LNCAP (cell line): Measurements from ENCODE around the gene UBE2F.

Source experiments
- TF ChIP-seq, protein P1 (sequence below): fragments of 450-650 bp; IDR thresholded peaks from 2 replicates; pipeline ENCODE4 v1.5.1; 2017; ENCODE audit warnings: mild to moderate bottlenecking

The UBE2F gene

GRCh38 chr2:237946423-237946822, 20.4 kb upstream of the UBE2F start:
- TF ChIP-seq, protein P1, sequence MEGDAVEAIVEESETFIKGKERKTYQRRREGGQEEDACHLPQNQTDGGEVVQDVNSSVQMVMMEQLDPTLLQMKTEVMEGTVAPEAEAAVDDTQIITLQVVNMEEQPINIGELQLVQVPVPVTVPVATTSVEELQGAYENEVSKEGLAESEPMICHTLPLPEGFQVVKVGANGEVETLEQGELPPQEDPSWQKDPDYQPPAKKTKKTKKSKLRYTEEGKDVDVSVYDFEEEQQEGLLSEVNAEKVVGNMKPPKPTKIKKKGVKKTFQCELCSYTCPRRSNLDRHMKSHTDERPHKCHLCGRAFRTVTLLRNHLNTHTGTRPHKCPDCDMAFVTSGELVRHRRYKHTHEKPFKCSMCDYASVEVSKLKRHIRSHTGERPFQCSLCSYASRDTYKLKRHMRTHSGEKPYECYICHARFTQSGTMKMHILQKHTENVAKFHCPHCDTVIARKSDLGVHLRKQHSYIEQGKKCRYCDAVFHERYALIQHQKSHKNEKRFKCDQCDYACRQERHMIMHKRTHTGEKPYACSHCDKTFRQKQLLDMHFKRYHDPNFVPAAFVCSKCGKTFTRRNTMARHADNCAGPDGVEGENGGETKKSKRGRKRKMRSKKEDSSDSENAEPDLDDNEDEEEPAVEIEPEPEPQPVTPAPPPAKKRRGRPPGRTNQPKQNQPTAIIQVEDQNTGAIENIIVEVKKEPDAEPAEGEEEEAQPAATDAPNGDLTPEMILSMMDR: no peak

DNA sequence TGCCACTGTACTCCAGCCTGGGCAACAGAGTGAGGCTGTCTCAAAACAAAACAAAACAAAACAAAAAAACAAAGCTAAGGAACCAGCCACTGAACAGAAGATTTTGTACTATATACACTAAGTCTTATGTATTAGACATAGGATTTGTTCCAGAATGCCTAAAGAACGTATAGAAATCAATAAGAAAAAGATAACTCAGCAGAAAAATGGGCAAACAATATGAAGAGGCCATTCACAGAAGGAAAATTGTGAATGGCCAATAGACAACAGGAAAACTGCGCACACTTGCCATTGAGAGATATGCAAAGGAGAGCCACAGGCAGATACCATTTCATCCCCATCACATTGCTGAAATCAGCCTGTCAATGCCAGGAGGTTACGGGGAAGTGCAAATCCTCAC, 14.9 kb upstream of the UBE2F start:
- TF ChIP-seq, protein P1: no peak

DNA sequence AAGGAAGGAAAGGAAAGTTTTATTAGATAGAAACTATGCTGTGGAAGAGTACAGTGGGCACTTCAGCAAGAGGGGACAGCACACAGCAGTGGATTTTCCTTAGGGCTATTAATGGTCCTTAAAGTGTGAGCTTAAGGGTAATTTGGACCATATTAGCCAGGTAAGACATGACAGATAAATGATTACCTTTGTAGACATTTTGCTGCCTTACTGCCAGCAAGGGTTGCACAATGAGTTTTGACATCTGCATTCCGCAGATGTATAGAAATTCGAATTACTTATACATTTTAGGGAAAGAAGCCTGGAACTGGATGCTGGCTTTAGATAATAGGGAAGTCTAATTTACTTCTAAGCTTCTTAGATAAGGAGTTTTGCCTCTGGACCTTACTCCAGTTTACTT, 14.0 kb upstream of the UBE2F start:
- TF ChIP-seq, protein P1: no peak

DNA sequence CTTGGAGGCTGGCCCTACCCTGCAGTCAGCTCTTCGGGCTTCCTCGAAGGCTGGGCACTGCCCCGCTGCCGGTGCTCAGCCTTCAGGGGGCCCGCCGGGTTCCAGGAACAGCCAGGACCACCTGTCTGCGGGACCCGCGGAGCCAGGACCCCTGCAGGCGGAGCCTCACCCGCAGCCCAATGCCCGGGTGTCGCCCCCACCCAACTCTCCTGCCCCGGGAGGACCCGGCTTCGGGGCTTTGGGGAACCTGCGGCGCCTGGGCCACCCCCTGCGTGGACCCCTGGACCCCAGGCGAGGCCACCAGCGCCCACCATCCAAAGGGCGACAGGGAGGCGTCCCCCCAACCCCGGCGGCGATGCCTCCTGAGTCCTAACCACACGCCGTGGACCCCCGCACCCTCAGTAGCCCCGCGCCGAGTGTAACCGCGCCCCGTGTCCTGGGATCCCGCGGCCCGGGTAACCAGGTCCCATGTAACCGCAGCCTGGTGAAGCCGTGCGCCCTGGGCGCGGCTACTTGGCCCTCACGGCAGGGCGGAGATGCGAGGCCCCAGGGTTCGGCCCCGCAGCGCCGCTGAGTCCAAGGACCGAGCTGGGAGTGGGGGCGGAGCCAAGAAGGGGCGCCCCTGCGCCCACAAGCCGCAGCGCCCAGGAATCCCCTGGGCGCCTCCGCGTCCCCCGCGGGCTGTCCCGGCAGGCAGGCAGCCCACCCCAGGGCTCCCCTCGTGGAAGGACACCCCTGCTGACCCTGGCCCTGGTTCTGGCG, 11.0 kb upstream of the UBE2F start:
- TF ChIP-seq, protein P1: no peak

- TF ChIP-seq, protein P1: no peak
These were observed 10.4 kb upstream of the UBE2F start for GRCh38 chr2:237956402-237956736.

DNA sequence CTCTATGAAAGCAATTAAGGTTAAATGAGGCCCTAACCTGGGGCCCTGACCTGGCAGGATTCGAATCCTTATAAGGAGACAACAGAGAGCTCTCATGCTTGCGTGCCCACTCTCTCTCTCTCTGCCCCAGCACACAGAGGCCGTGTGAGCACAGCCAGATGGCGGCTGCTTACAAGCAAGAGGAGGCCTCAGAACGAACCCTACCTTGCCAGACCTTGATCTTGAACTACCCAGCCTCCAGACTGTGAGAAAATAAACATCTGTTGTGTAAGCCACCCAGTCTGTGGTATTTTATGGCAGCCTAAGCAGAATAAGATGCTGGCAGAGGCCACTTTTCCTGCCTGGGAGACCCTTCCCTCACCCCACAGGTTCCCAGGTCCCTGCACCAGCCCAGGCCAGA, 5.2 kb upstream of the UBE2F start:
- TF ChIP-seq, protein P1: no peak

DNA sequence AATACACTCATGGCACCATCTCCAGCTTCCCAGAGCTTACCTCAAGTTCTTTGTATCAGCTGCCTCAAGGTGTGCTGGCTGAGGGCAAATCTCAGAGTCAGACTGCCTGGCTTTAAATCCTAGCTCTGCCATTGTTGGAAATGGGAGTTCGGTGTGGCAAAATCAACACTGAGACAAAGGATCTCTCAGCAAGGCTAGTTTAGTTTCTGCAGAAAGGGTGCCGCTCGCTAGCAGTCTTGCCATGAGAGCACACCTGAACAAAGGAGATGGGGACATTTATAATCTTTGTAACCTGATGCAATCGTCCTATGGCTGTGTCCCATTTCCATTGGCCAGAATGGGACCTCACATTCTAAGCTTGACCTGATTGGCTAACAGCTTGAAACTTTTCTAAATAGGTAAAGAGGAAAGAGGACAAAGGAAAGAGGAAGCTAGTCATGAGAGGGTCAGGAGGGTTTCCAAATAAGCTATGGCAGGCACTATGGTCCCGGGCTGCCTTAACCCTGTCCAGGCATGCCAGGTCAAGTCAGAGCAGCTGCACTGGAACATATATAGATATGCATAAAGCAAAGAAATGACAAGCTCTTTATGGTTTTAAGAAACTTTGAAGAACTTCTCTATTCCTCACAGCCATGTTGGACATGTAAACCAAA, 4.3 kb upstream of the UBE2F start:
- TF ChIP-seq, protein P1: no peak
